ENCODE data around the gene NECTIN1.

DNA sequence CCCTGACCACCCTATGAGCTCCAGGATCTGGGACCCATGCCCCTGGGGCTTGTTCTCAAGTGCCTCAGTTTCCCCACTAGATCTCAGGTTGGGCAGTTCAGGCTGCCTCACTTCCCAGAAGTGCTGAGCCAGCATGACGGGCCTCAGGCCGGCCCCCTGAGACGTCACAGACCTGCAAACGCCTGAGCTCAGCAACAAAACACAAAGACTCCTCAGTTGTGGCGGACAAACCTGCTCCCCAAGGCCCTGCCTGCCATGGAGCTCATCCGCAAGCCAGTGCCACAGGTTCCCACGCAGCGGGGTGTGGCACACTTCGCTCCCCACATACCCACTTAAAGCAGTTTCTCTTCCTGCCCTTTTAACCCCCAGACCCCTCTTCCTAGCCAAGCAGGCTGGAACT, 45.2 kb downstream of the NECTIN1 start:
- TF ChIP-seq, protein P1, sequence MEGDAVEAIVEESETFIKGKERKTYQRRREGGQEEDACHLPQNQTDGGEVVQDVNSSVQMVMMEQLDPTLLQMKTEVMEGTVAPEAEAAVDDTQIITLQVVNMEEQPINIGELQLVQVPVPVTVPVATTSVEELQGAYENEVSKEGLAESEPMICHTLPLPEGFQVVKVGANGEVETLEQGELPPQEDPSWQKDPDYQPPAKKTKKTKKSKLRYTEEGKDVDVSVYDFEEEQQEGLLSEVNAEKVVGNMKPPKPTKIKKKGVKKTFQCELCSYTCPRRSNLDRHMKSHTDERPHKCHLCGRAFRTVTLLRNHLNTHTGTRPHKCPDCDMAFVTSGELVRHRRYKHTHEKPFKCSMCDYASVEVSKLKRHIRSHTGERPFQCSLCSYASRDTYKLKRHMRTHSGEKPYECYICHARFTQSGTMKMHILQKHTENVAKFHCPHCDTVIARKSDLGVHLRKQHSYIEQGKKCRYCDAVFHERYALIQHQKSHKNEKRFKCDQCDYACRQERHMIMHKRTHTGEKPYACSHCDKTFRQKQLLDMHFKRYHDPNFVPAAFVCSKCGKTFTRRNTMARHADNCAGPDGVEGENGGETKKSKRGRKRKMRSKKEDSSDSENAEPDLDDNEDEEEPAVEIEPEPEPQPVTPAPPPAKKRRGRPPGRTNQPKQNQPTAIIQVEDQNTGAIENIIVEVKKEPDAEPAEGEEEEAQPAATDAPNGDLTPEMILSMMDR (IDR thresholded peaks at IDR 0.05; ENCODE audit: poor library complexity), result no peak
- TF ChIP-seq EZH2 (IDR thresholded peaks at IDR 0.05; ENCODE audit: borderline replicate concordance), result no peak
